ENCODE measurements around the gene ADA.

Gene ADA

DNA sequence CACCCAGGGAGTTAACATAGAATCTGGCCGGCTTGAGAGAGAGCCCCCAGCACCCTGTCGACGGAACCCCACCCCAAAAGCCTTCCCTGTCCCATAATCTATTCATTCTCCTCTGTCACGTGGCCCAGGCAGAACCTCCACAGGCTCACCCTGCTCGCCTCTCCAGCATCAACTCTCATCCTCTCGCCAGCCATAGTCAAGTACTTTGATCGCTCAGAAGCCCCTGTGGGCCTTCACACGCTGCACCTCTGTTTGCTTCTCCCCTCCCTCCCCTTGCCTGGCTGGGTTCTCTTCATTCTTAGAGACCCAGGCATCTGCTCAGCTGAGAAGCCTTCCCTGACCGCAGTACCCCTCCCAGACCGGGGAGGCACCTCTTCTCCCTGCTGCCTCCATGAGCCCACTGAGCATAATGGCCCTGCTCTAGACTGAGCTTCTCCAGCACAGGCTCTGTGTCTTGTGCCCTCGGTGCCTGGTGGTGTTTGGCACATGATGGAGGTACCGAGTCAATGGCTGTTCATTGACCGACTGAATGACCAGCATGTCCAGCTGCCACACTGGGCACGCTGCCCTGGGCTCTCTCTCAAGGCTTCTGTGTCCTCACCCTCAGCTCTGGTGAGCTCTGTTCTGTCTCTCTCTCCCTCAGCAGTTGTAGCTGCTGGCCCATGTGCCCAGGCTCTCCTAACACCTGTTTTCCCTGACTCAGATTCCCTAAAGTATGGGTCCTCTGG is 35.5 kb downstream of the ADA start:
- H3K4me3 ChIP-seq (ENCODE audit: low read length), result no peak overlapping the region
- no peak for TF ChIP-seq ZNF274 (IDR thresholded peaks at IDR 0.05; ENCODE audit: low read depth, low read length)

GRCh38 chr20:44615169-44615791 is 36.2 kb downstream of the ADA start:
- no peak for TF ChIP-seq ZNF274 (IDR thresholded peaks at IDR 0.05; ENCODE audit: low read depth, low read length)
- H3K4me3 ChIP-seq (ENCODE audit: low read length), result no peak overlapping the region

- H3K4me3 ChIP-seq (ENCODE audit: low read length), result no peak overlapping the region
- no peak for TF ChIP-seq ZNF274 (IDR thresholded peaks at IDR 0.05; ENCODE audit: low read depth, low read length)
Measured at GRCh38 chr20:44614525-44614924, 37.0 kb downstream of the ADA start.

DNA sequence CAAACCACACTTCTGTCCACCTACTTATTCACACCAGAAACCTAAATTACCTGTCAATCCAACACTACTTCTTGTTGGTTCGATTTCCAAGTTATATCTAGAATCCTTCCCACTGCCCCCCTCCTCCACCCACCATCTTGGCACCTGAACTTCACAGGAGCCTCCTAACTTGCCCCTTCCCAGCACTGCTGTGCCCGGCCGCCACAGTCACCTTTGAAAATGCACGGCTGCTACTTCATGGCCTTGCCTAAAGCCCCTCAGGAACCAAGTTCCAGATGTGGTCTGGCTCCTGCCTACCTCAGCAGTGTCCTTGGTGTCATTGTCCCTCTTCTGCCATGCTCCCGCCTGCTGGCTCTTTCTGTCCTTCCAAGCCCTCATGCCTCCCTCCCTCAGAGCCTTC is 37.9 kb downstream of the ADA start:
- no peak for TF ChIP-seq ZNF274 (IDR thresholded peaks at IDR 0.05; ENCODE audit: low read depth, low read length)
- no peak overlapping the region for H3K4me3 ChIP-seq (ENCODE audit: low read length)

DNA sequence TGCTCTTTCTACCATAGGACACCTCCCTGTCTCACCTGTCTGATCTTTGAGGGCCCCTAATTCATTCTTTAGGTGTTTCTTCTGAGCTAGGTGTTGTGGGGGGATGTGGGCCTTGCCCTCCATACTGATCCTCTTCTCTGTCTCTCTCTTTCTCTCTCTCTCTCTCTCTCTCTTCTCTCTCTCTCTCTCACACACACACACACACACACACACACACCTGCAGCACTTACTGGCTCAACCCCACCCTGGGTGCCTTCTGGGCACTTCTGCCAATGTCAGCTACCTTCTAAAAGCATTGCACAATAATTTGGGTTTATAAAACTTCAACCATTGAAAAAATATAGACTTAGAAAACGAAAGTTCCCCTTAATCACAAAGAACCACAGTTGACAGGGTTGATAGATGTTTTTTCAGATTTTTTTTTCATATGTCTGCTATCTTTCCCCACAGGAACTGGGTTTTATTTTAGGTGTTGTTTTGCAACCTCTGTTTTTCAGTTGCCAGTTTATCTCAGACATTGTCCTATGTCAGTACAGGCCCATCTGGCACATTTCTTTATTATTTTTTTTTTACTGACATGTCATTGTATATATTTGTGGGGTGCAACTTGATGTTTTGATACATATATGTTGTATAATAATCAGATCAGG is 41.1 kb downstream of the ADA start:
- H3K4me3 ChIP-seq (ENCODE audit: low read length), result no peak overlapping the region
- no peak for TF ChIP-seq ZNF274 (IDR thresholded peaks at IDR 0.05; ENCODE audit: low read depth, low read length)

GRCh38 chr20:44609516-44610312 is 41.8 kb downstream of the ADA start:
- H3K4me3 ChIP-seq (ENCODE audit: low read length), result no peak overlapping the region
- no peak for TF ChIP-seq ZNF274 (IDR thresholded peaks at IDR 0.05; ENCODE audit: low read depth, low read length)

- H3K4me3 ChIP-seq (ENCODE audit: low read length), result no peak overlapping the region
- TF ChIP-seq ZNF274 (IDR thresholded peaks at IDR 0.05; ENCODE audit: low read depth, low read length), result no peak
Measured at GRCh38 chr20:44609006-44609515, 42.4 kb downstream of the ADA start.

DNA sequence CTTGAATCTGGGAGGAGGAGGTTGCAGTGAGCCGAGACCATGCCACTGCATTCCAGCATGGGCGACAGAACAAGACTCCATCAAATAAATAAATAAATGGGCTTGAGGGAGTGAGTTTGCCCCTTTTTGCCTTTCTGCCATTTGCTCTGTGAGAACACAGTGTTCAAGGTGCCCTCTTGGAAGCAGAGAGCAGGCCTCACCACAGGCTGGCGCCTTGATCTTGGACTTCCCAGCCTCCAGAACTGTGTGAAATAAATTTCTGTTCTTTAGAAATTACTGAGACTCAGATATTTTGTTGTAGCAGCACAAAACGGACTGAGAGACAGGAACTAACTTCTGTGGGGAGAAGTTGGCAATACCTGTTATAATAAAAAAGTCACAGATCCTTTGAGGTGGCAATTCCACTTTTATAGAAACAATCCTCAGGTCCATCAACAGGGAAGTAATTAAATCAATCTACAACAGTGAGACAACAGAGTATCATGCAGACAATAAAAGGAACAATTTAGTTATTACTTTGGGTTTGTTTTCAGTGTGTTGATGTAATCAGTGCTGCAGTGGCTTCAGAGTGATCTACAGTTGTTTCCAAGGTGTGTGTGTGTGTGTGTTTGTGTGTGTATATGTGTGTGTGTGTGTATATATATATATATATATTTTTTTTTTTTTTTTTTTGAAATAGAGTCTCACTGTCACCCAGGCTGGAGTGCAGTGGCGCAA is 44.6 kb downstream of the ADA start:
- TF ChIP-seq ZNF274 (IDR thresholded peaks at IDR 0.05; ENCODE audit: low read depth, low read length), result no peak
- H3K4me3 ChIP-seq (ENCODE audit: low read length), result no peak overlapping the region

DNA sequence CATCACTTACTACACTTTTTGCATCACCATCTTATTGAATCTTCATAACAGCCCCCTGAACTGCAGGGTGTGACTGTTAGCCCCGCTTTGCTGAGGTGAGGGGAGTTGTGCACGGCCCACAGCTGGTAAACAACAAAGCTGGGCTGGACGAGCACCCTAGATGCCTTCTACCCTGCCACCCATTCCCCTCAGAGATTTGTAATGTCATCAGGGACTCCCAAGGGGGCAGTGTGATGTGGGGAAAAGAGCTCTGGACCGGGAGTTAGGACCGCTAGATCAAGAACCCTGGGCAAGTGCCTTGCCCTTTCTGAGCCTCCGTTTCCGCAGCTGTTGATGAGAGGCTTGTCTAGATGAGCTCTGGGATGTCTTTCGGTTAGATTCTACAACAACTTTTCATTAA is 48.2 kb downstream of the ADA start:
- TF ChIP-seq ZNF274 (IDR thresholded peaks at IDR 0.05; ENCODE audit: low read depth, low read length), result no peak

DNA sequence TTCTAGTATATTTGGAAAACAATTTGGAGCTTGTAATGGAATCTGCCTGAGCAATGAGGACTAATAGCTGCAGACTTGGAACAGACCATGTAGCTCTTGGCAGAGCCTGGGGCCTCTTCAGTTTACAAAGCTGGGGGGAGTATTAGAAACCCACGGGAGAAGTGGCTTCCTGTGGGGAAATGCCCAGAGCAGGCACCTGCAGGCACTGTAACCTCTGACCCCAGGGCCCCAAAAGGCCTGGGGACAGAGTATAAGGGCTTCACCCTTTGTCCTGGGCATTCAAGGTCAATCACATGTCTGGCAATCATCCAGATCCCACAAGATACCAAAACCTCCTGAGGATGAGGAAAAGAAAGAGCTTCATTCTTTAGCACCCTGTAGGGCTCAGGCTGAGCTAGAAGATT is 49.7 kb downstream of the ADA start:
- H3K4me3 ChIP-seq (ENCODE audit: low read length), result no peak overlapping the region
- TF ChIP-seq ZNF274 (IDR thresholded peaks at IDR 0.05; ENCODE audit: low read depth, low read length), result no peak

More for the DNA sequence above, 48.2 kb downstream of the ADA start:
- no peak overlapping the region for H3K4me3 ChIP-seq (ENCODE audit: low read length)

DNA sequence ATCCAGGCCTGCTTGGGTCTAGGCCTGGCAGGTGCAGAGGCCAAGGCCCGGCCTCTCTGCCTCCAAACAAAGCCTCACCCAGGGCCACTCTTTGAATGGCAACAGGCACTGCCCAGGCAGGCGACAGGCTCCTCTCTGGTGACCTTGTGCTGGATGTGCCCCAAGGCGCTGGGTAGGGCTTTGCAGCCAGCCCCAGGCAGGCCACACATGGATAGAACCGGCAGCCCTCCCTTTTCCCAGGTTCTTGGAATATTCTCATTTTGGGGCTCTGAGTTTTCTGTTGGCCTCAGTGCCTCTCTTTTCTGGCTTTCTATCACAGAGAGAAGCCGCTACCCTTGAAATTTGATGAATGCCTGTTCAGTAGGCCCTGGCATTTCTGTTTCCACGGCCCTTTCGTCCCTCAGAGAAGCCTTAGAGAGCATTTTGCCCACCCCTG is 50.2 kb downstream of the ADA start:
- H3K4me3 ChIP-seq (ENCODE audit: low read length), result no peak overlapping the region
- no peak for TF ChIP-seq ZNF274 (IDR thresholded peaks at IDR 0.05; ENCODE audit: low read depth, low read length)

GRCh38 chr20:44600758-44601201 is 50.7 kb downstream of the ADA start:
- no peak for TF ChIP-seq ZNF274 (IDR thresholded peaks at IDR 0.05; ENCODE audit: low read depth, low read length)
- H3K4me3 ChIP-seq (ENCODE audit: low read length), result no peak overlapping the region

- TF ChIP-seq ZNF274 (IDR thresholded peaks at IDR 0.05; ENCODE audit: low read depth, low read length), result no peak
- no peak overlapping the region for H3K4me3 ChIP-seq (ENCODE audit: low read length)
Measured at GRCh38 chr20:44600301-44600700, 51.2 kb downstream of the ADA start.

Measured in GM08714 (cell line).